ENCODE measurements around the gene KLHDC4. TPM values are rescaled to one million over a fixed set of nuclear protein-coding genes. Genes with fewer than 3 reads are reported as not detected.

The KLHDC4 gene
- total RNA-seq, 1 experiment from 2014 or later = 76.2 TPM

- no peak overlapping the region for H3K9ac ChIP-seq (ENCODE audit: extremely low read depth, insufficient read length, low read length)
- no peak overlapping the region for H3K18ac ChIP-seq (ENCODE audit: insufficient read length, low read depth, low read length)
- no peak overlapping the region for H3K23ac ChIP-seq (ENCODE audit: insufficient read length, low read depth, low read length)
- no peak overlapping the region for H2BK20ac ChIP-seq (ENCODE audit: low read depth, low read length, poor library complexity, severe bottlenecking)
- TF ChIP-seq, protein P1, sequence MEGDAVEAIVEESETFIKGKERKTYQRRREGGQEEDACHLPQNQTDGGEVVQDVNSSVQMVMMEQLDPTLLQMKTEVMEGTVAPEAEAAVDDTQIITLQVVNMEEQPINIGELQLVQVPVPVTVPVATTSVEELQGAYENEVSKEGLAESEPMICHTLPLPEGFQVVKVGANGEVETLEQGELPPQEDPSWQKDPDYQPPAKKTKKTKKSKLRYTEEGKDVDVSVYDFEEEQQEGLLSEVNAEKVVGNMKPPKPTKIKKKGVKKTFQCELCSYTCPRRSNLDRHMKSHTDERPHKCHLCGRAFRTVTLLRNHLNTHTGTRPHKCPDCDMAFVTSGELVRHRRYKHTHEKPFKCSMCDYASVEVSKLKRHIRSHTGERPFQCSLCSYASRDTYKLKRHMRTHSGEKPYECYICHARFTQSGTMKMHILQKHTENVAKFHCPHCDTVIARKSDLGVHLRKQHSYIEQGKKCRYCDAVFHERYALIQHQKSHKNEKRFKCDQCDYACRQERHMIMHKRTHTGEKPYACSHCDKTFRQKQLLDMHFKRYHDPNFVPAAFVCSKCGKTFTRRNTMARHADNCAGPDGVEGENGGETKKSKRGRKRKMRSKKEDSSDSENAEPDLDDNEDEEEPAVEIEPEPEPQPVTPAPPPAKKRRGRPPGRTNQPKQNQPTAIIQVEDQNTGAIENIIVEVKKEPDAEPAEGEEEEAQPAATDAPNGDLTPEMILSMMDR (conservative IDR thresholded peaks at IDR 0.05) = no peak
- no peak overlapping the region for H4K8ac ChIP-seq (replicated peaks; ENCODE audit: insufficient read length, low read depth, low read length)
- no peak overlapping the region for H2AK5ac ChIP-seq (ENCODE audit: insufficient read length, low read length)
- peaks cover 10% of the 10 kb centered on the region for H3K23me2 ChIP-seq (ENCODE audit: insufficient read length, low read depth, low read length, poor library complexity, severe bottlenecking)
- no peak overlapping the region for H2AFZ ChIP-seq (ENCODE audit: low read length)
- H3K27me3 ChIP-seq (ENCODE audit: insufficient read depth, low read length) = no peaks in the 10 kb centered on the region
- no peak overlapping the region for H3K4me2 ChIP-seq (ENCODE audit: insufficient read depth, insufficient read length, low read length)
- no CpG with 5 or more reads among the region's 9 CpGs for WGBS (ENCODE audit: extremely low coverage, insufficient read length, low lambda C conversion rate)
- H3K4ac ChIP-seq (ENCODE audit: low read depth, low read length) = no peak overlapping the region
- no peak overlapping the region for H4K5ac ChIP-seq (ENCODE audit: insufficient read length, low read depth, low read length)
- no peak overlapping the region for H3K56ac ChIP-seq (ENCODE audit: insufficient read length, low read depth, low read length)
- no peak overlapping the region for H4K91ac ChIP-seq (ENCODE audit: insufficient read length, low read depth, low read length)
- no peaks in the 10 kb centered on the region for H3K27me3 Mint-ChIP-seq (ENCODE audit: low read depth)
- no peaks in the 10 kb centered on the region for H3K9me3 Mint-ChIP-seq
- H3K4me3 Mint-ChIP-seq = peak overlapping the region; percentile 17 to 19; a peak in 2 of 5 replicates
- no peak overlapping the region for H2BK15ac ChIP-seq (ENCODE audit: low read depth, low read length)
- no peaks in the 10 kb centered on the region for H4K20me1 ChIP-seq (ENCODE audit: control insufficient read depth, insufficient read depth, insufficient read length)
- H3K27ac ChIP-seq (ENCODE audit: insufficient read length, low read depth, low read length) = no peak overlapping the region
- H3K36me3 Mint-ChIP-seq (ENCODE audit: insufficient read depth in 1 of 3, low read depth in 3 of 3) = peaks cover 29 to 58% (median 54%) of the 10 kb centered on the region in 3 experiments; a peak in 6 of 7 replicates
- peaks cover 10% of the 10 kb centered on the region for H3K79me1 ChIP-seq (ENCODE audit: insufficient read depth, low read depth, low read length, poor library complexity, severe bottlenecking)
- H3T11ph ChIP-seq (ENCODE audit: low read length) = no peak overlapping the region
- peaks cover 4 to 8% of the 10 kb centered on the region in 2 experiments; a peak in 3 of 4 replicates for H3K4me1 Mint-ChIP-seq
- H2BK5ac ChIP-seq (ENCODE audit: insufficient read length, low read length) = no peak overlapping the region
- H3K27ac Mint-ChIP-seq = peak overlapping the region in 1 of 3 experiments; percentile 70; a peak in 2 of 7 replicates
- no peak overlapping the region for H2BK12ac ChIP-seq (ENCODE audit: insufficient read length, low read depth, low read length)
- H2BK120ac ChIP-seq (ENCODE audit: low read depth, low read length, poor library complexity, severe bottlenecking) = no peak overlapping the region
- H3K14ac ChIP-seq (ENCODE audit: insufficient read depth, low read length) = no peak overlapping the region
- H3K79me2 ChIP-seq (ENCODE audit: insufficient read depth, low read length) = peaks cover 19% of the 10 kb centered on the region; the same call in 1 of the 2 replicates
- no peak for DNase-seq
- no peaks in the 10 kb centered on the region for H3K9me3 ChIP-seq (ENCODE audit: control insufficient read depth, low read depth, low read length)
- H3K4me1 ChIP-seq (ENCODE audit: insufficient read depth, low read length) = no peaks in the 10 kb centered on the region
Observed at GRCh38 chr16:87762620-87763019, 3.2 kb downstream of the KLHDC4 start.

All from H9 (cell line).